GM12878 (cell line): Measurements from ENCODE around the gene ATP1A3. TPM values are rescaled to one million over a fixed set of nuclear protein-coding genes. Genes with fewer than 3 reads are reported as not detected.

Source experiments
- ATAC-seq: fragments of 200-7000 bp; cut with Tn5 transposase; 3 replicates; pipeline ENCODE4 v1.9.1; 2020; ENCODE audit warnings: mild to moderate bottlenecking, moderate library complexity
- BruUV-seq: library from RNA; stranded (reverse); fragments of 400-500 nt; replicated peaks from 2 replicates; lab custom pipeline; 2021; lab: Mats Ljungman, UMichigan
- CTCF ChIA-PET: fragments of 300-600 bp; sonication (Branson Sonifier 250); formaldehyde crosslinking; extraction: SDS; loops from one replicate; lab custom pipeline; 2021; ENCODE audit warnings: inconsistent platforms; lab: Yijun Ruan, JAX
- POLR2A ChIA-PET: fragments of 350-600 bp; formaldehyde crosslinking; extraction: SDS; loops from one replicate; lab custom pipeline; 2021; ENCODE audit warnings: inconsistent platforms; lab: Charles Lee
- RAD21 ChIA-PET: fragments of 300-600 bp; sonication (Branson Sonifier 250); formaldehyde crosslinking; loops from one replicate; lab custom pipeline; 2023; ENCODE audit warnings: antibody characterized with exemption; ENCODE audit not compliant: unreplicated experiment; lab: Charles Lee
- SMC1A ChIA-PET: fragments of 300-600 bp; sonication (Branson Sonifier 250); formaldehyde crosslinking; loops from one replicate; lab custom pipeline; 2023; ENCODE audit not compliant: unreplicated experiment, uncharacterized antibody; lab: Charles Lee
- DNase-seq: peaks from one replicate; pipeline ENCODE4 v3.0.0-alpha.2; 2011; ENCODE audit warnings: low read depth, low spot score
- FAIRE-seq: peaks from 3 replicates; lab custom pipeline; 2011; peaks lifted over from hg19 to GRCh38; lab: Jason Lieb, UNC
- H2AFZ ChIP-seq: 2 replicates; pipeline ENCODE4 v1.6.0; 2011; ENCODE audit warnings: low read depth, low read length, control low read depth; ENCODE audit not compliant: control insufficient read depth
- H3K27ac ChIP-seq: 2 replicates; pipeline ENCODE4 v1.5.1; 2011; ENCODE audit warnings: control low read depth; ENCODE audit not compliant: control insufficient read depth, insufficient read depth
- H3K27me3 ChIP-seq, 2 experiments: replicated peaks in 1 of 2; 2 replicates each; pipeline versions ENCODE4 v1.6.0 to v1.6.1; 2011; ENCODE audit warnings: low read length in 1 of 2; ENCODE audit not compliant: control insufficient read depth in 2 of 2, insufficient read depth in 2 of 2
- H3K36me3 ChIP-seq, 2 experiments: 2 replicates each; pipeline ENCODE4 v1.5.1; 2011; ENCODE audit warnings: low read length in 1 of 2; ENCODE audit not compliant: control insufficient read depth in 2 of 2, insufficient read depth in 2 of 2
- H3K4me1 ChIP-seq: 2 replicates; pipeline ENCODE4 v1.6.1; 2011; ENCODE audit warnings: mild to moderate bottlenecking, low read length, moderate library complexity, mixed read lengths; ENCODE audit not compliant: control insufficient read depth, insufficient read depth
- H3K4me2 ChIP-seq: 2 replicates; pipeline ENCODE4 v1.6.0; 2011; ENCODE audit warnings: control low read depth; ENCODE audit not compliant: control insufficient read depth, insufficient read depth
- H3K4me3 ChIP-seq: fragments of 200-600 bp; sonication (generic); 2 replicates; pipeline ENCODE4 v1.5.1; 2016
- H3K79me2 ChIP-seq: 2 replicates; pipeline ENCODE4 v1.6.0; 2011; ENCODE audit warnings: low read length; ENCODE audit not compliant: control insufficient read depth, insufficient read depth
- H3K9ac ChIP-seq: 2 replicates; pipeline ENCODE4 v1.8.0; 2011; ENCODE audit warnings: low read length, control low read depth, mixed read lengths; ENCODE audit not compliant: control insufficient read depth, insufficient read depth
- H3K9me3 ChIP-seq: replicated peaks from 3 replicates; pipeline ENCODE4 v1.5.1; 2011; ENCODE audit warnings: mild to moderate bottlenecking, low read length; ENCODE audit not compliant: control insufficient read depth, insufficient read depth
- H4K20me1 ChIP-seq: 2 replicates; pipeline ENCODE4 v1.6.0; 2011; ENCODE audit not compliant: control insufficient read depth, insufficient read depth
- CEBPB ChIP-seq, 2 experiments: fragments of 150-350 bp in 1 of 2; IDR thresholded peaks; 2 replicates each; pipeline ENCODE4 v1.6.1; 2012 to 2014; ENCODE audit warnings: low read depth in 2 of 2, low read length in 2 of 2, borderline replicate concordance in 1 of 2, inconsistent platforms in 1 of 2
- CHD2 ChIP-seq: IDR thresholded peaks from 2 replicates; pipeline ENCODE4 v1.6.1; 2011; ENCODE audit warnings: low read depth, low read length, improper control_type of control experiment, borderline replicate concordance
- DPF2 ChIP-seq: fragments of 450-650 bp; IDR thresholded peaks from 2 replicates; pipeline ENCODE4 v1.6.1; 2017; ENCODE audit warnings: mild to moderate bottlenecking
- HDGF ChIP-seq: fragments of 450-650 bp; IDR thresholded peaks from 2 replicates; pipeline ENCODE4 v1.6.1; 2016; ENCODE audit warnings: antibody characterized with exemption
- JUNB ChIP-seq: IDR thresholded peaks from 2 replicates; pipeline ENCODE4 v1.6.1; 2016; ENCODE audit warnings: antibody characterized with exemption, mild to moderate bottlenecking
- JUND ChIP-seq: IDR thresholded peaks from 2 replicates; pipeline ENCODE4 v1.6.1; 2012; ENCODE audit warnings: low read depth, mild to moderate bottlenecking, low read length, improper control_type of control experiment, moderate library complexity
- MTA2 ChIP-seq: fragments of 450-650 bp; IDR thresholded peaks from 2 replicates; pipeline ENCODE4 v1.6.1; 2016; ENCODE audit warnings: low read depth, mild to moderate bottlenecking, moderate library complexity
- RCOR1 ChIP-seq: conservative IDR thresholded peaks from 2 replicates; pipeline ENCODE4 v1.6.1; 2012; ENCODE audit warnings: low read depth, low read length, improper control_type of control experiment
- SIN3A ChIP-seq: IDR thresholded peaks from 2 replicates; pipeline ENCODE4 v1.6.1; 2012; ENCODE audit warnings: low read depth, low read length, improper control_type of control experiment
- ZBED1 ChIP-seq: IDR thresholded peaks from 2 replicates; pipeline ENCODE4 v1.6.1; 2016; ENCODE audit warnings: borderline replicate concordance
- ZNF207 ChIP-seq: fragments of 450-650 bp; IDR thresholded peaks from 2 replicates; pipeline ENCODE4 v1.6.1; 2014; ENCODE audit warnings: antibody characterized with exemption, mild to moderate bottlenecking, borderline replicate concordance
- ZNF384 ChIP-seq: IDR thresholded peaks from 2 replicates; pipeline ENCODE4 v1.6.1; 2012; ENCODE audit warnings: low read depth, mild to moderate bottlenecking, low read length, improper control_type of control experiment, borderline replicate concordance
- WGBS: methylation state at CpG from one replicate; pipeline ENCODE4 v1.1.6; 2016; ENCODE audit warnings: low lambda C conversion rate; ENCODE audit not compliant: insufficient replicate concordance, insufficient coverage; ENCODE audit errors: missing lambda C conversion rate; 5-methylcytosine and 5-hydroxymethylcytosine counted together
- in situ Hi-C: fragments of 300-500 bp; cut with MboI; formaldehyde crosslinking; loops from 9 replicates; pipeline ENCODE4 v1.14.3; 2018; ENCODE audit warnings: mixed read lengths
- intact Hi-C: fragments of 100-400 bp; cut with micrococcal nuclease; formaldehyde crosslinking; loops from one replicate; pipeline ENCODE4 v1.14.2; 2022; ENCODE audit not compliant: unreplicated experiment
- polyA plus RNA-seq, 11 experiments: library from polyadenylated mRNA; depleted of rRNA in 4 of 11; unstranded in 6 of 11; stranded (reverse) in 5 of 11; fragments of >200 nt; fragmentation: Nextera tagmentation in 4 of 11; fragmentation: Illumina TruSeq in 1 of 11; extraction: Ambion mirVana in 4 of 11; extraction: Trizol in 1 of 11; gene quantifications; 1 replicate in 1 of 11; 2 replicates in 10 of 11; pipeline versions ENCODE4 v1.2.1 to v1.2.3, GENCODE V29; 2011 to 2016; ENCODE audit warnings: inconsistent platforms in 2 of 11, missing spikeins in 2 of 11, low read depth in 1 of 11
- total RNA-seq, 4 experiments: library from RNA; depleted of rRNA in 3 of 4; stranded (reverse); fragments of >200 nt in 3 of 4; fragmentation: Illumina TruSeq in 1 of 4; extraction: Trizol in 1 of 4; gene quantifications; 2 replicates each; pipeline versions ENCODE4 v1.2.1 to v1.2.3, GENCODE V29; 2013 to 2021
- TF ChIP-seq, protein P1 (sequence below): IDR thresholded peaks from 2 replicates; pipeline ENCODE4 v1.6.1; 2012; ENCODE audit warnings: low read depth, low read length, improper control_type of control experiment
- TF ChIP-seq, protein P2 (sequence below): fragments of 150-350 bp; IDR thresholded peaks from 2 replicates; pipeline ENCODE4 v1.6.1; 2014; ENCODE audit warnings: mild to moderate bottlenecking, low read depth, low read length
- TF ChIP-seq, protein P3 (sequence below): IDR thresholded peaks from 2 replicates; pipeline ENCODE4 v1.6.1; 2011; ENCODE audit warnings: mild to moderate bottlenecking, low read depth, low read length, moderate library complexity; ENCODE audit not compliant: insufficient replicate concordance

The ATP1A3 gene
- total and polyA plus RNA-seq, 10 of the 15 experiments (the other 5 are each of a cell fraction or from before 2014, with no cell fraction given), result 0.17 to 0.86 (median 0.32) TPM; not detected in 2

GRCh38 chr19:41987141-41987860 is 6.7 kb downstream of the ATP1A3 start:
- POLR2A ChIA-PET, result no interaction called here
- RAD21 ChIA-PET, result no interaction called here
- CTCF ChIA-PET, result no interaction called here
- Histone ChIP-seq H4K20me1 (no peaks in the 10 kb centered on the region), H3K9me3 (no peaks in the 10 kb centered on the region), H3K27me3 (no peaks in the 10 kb centered on the region; a peak in 1 of 4 replicates), H3K4me3 (no peak overlapping the region), H3K4me1 (no peaks in the 10 kb centered on the region), H3K9ac (no peak overlapping the region), H3K4me2 (no peak overlapping the region), H3K79me2 (no peaks in the 10 kb centered on the region), H2AFZ (no peak overlapping the region), H3K36me3 (no peaks in the 10 kb centered on the region), H3K27ac (no peak overlapping the region)
- in situ Hi-C loops (no loop called here), intact Hi-C loops (no loop called here)
- WGBS, result 25% methylated on average over 10 of the region's 10 CpGs
- TF ChIP-seq JUNB (no peak), ZBED1 (no peak), JUND (no peak), CHD2 (no peak), MTA2 (no peak)
- TF ChIP-seq, protein P1, sequence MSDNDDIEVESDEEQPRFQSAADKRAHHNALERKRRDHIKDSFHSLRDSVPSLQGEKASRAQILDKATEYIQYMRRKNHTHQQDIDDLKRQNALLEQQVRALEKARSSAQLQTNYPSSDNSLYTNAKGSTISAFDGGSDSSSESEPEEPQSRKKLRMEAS, result no peak
- BruUV-seq, result no TSS peak
- no peak for ATAC-seq
- no peak for FAIRE-seq
- no peak for DNase-seq
- SMC1A ChIA-PET, result no interaction called here

GRCh38 chr19:41984961-41985360 is 9.1 kb downstream of the ATP1A3 start:
- Histone ChIP-seq H3K79me2 (no peaks in the 10 kb centered on the region), H3K27me3 (no peaks in the 10 kb centered on the region; a peak in 1 of 4 replicates), H4K20me1 (no peaks in the 10 kb centered on the region), H3K36me3 (no peaks in the 10 kb centered on the region), H3K4me2 (no peak overlapping the region), H3K9me3 (no peaks in the 10 kb centered on the region), H3K9ac (no peak overlapping the region), H3K4me1 (no peaks in the 10 kb centered on the region), H3K4me3 (no peak overlapping the region), H3K27ac (no peak overlapping the region), H2AFZ (no peak overlapping the region)
- FAIRE-seq (no peak), ATAC-seq (no peak), DNase-seq (no peak)
- BruUV-seq, result no TSS peak
- ChIA-PET RAD21 (no interaction called here), SMC1A (no interaction called here), CTCF (no interaction called here), POLR2A (no interaction called here)
- WGBS, result 47% methylated on average over 17 of the region's 17 CpGs
- intact Hi-C loops, result no loop called here
- in situ Hi-C loops, result no loop called here
- TF ChIP-seq, protein P2, sequence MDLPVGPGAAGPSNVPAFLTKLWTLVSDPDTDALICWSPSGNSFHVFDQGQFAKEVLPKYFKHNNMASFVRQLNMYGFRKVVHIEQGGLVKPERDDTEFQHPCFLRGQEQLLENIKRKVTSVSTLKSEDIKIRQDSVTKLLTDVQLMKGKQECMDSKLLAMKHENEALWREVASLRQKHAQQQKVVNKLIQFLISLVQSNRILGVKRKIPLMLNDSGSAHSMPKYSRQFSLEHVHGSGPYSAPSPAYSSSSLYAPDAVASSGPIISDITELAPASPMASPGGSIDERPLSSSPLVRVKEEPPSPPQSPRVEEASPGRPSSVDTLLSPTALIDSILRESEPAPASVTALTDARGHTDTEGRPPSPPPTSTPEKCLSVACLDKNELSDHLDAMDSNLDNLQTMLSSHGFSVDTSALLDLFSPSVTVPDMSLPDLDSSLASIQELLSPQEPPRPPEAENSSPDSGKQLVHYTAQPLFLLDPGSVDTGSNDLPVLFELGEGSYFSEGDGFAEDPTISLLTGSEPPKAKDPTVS, result no peak
- TF ChIP-seq ZNF207, result no peak
- no peak for TF ChIP-seq SIN3A
- TF ChIP-seq DPF2, result no peak
- TF ChIP-seq CEBPB (IDR thresholded peaks at IDR 0.05; ENCODE audit: borderline replicate concordance in 1 of 2, low read depth in 2 of 2, low read length in 2 of 2), result no peak
- TF ChIP-seq, protein P3, sequence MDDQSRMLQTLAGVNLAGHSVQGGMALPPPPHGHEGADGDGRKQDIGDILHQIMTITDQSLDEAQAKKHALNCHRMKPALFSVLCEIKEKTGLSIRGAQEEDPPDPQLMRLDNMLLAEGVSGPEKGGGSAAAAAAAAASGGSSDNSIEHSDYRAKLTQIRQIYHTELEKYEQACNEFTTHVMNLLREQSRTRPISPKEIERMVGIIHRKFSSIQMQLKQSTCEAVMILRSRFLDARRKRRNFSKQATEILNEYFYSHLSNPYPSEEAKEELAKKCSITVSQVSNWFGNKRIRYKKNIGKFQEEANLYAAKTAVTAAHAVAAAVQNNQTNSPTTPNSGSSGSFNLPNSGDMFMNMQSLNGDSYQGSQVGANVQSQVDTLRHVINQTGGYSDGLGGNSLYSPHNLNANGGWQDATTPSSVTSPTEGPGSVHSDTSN, result no peak
- TF ChIP-seq HDGF, result no peak
- no peak for TF ChIP-seq RCOR1
- no peak for TF ChIP-seq ZNF384
